ENCODE measurements around the gene ATG7.
"Not testable (repeated sequence)": the region's sequence is repeated elsewhere in the genome, so short reads cannot be mapped to it uniquely, and the experiment has no call there.

ATG7 gene

DNA sequence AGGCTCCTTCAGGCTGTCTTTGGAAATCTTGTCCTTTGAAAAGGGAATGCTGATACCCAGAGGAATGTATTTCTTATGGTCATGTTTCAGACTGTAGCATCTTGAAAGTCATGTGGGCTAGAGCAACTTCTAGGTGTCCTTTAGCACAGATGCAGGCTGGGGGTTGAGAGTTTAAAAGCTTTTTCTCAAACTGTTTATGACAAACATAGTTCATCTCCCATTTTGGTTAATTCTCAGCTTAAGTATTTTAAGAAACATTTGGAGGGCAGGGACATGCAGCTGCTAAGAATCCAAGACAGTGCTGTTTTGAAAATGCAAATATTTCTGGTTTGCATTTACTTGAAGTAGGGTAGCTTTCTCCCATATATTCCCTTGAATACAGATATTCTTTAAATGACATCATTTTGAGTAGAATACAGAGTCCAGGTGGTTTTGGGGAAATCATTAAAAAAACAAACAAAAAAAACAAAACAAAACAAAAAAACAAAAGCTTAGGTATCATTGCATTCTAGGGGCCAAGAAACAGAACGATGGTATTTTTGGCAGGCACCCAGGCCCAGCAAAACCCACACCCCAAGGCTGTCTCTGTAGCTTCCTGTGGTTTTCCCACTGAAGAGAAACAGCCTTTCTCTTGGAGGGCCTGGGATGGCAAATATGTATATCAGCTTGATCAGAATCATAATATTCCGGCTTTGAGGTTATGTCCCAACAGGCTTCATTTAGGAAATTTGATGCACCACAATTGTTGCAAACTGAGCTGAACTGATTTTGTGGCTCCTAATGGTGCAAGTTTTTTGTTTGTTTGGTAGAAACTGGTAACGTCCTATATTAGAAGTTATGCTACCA is 120.0 kb downstream of the ATG7 start:
- DNase-seq, result no peak

DNA sequence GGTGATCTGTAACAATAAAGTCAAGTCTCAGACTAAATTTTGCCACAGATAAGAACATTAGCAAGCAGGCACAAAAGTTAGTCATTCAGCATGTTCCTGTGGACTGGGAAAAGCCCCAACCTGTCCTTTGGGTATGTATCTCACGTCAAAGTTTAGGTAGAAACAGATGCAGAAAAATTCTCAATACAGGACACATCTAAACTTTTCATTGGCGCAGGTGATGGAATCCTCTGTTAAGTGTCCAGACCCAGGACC is 120.6 kb downstream of the ATG7 start:
- DNase-seq, result no peak

GRCh38 chr3:11393401-11393800 is 121.2 kb downstream of the ATG7 start:
- no peak for DNase-seq

- DNase-seq, result no peak
These were observed 122.2 kb downstream of the ATG7 start for GRCh38 chr3:11394392-11394791.

DNA sequence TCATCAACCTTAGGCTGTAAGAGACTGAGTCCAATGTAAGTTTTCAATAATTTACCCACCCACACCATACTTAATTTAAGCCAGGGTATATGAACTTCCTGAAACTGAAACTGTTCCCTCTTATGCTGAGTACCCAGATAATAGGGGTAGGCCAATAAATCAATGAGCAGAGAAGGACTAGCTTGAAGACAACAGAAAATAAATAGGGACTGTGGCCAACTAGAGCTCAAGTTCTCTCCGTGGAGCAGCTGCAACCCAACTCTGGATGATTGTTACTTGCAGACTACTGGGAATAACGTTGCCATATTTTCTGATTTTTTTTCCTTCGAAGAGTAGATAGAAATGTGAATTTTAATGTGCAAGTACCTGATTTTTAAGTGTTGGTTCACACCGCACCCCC is 128.0 kb downstream of the ATG7 start:
- DNase-seq, result no peak

- DNase-seq, result no peak
These were observed 129.2 kb downstream of the ATG7 start for GRCh38 chr3:11401434-11401833.

DNA sequence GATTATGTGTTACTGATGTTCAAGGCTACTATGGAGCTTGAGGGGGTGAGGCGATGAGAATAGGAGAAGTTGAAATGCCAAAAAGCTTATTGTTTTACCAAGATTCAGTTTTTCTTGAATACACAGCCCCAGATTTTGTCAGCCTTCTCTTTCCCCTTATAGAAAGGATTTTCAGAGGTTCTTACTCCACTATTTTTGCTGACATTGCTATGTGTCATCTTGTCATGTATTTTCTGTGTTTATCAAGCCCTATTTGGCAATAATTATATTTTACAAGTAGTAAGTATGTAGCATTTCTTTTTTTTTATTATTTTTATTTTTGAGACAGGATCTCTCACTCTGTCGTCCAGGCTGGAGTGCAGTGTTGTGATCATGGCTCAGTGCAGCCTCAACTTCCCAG is 133.1 kb downstream of the ATG7 start:
- no peak for DNase-seq

- no peak for DNase-seq
These were observed 135.4 kb downstream of the ATG7 start for GRCh38 chr3:11407644-11408043.

- DNase-seq, result not testable (repeated sequence)
These were observed 136.2 kb downstream of the ATG7 start for GRCh38 chr3:11408324-11408859.

GRCh38 chr3:11410564-11410963 is 138.4 kb downstream of the ATG7 start:
- DNase-seq, result no peak

GRCh38 chr3:11411956-11412355 is 139.8 kb downstream of the ATG7 start:
- DNase-seq, result no peak

GRCh38 chr3:11413071-11413470 is 140.9 kb downstream of the ATG7 start:
- no peak for DNase-seq

- DNase-seq, result no peak
These were observed 142.9 kb downstream of the ATG7 start for GRCh38 chr3:11415099-11415498.

DNA sequence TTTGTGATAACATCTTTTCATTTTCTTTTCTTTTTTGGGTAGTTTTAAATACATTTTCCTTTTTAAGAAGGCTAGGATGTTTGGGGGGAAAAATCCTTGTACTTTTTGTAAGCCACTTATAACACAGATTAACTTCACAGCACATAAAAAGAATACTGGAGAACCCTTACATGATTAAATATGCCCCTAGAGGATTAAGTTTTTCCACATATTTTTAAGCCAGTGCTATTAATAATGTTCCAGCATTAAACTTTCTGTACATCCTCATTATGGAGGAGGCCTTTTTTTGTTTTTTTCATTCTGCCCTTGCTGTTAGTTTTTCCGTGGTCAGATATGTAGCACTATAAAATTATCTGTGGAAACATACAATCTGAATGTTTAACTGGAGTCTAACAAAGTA is 147.9 kb downstream of the ATG7 start:
- DNase-seq, result no peak

DNA sequence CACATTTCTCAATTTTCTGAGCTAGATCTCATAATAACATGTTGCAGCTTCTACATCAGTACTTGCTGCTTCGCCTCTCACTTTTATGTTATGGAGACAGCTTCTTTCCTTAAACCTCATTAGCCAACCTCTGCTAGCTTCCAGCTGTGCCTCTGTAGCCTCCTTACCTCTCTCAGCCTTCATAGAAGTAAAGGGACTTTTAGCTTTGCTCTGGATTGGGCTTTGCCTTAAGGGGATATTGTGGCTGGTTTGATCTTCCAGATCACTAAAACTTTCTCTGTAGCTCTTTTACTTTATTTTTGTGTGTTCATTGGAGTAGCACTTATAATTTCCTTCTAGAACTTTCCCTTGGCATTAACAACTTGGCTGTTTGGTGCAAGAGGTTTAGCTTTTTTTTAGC is 150.1 kb downstream of the ATG7 start:
- DNase-seq, result no peak

DNA sequence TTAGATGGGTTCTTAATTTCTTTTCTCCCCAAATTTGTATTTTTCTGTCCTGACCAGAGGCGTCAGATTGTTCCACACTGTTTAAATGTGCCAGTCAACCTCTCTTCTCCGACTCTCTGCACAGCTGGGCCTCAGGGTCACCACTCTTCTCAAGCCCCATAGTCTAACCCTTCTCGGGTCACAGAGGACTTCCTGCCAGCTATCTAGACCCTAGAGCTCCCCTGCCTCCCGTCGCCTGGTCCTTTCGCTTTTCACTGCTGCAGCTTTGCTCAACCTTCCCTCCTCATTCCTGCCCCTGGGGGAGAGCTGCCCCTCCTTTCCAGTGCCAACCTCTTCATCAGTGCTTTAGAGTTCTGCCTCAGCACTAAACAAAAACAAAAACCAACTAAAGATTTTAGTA is 151.7 kb downstream of the ATG7 start:
- DNase-seq, result no peak

GRCh38 chr3:11424277-11424676 is 152.1 kb downstream of the ATG7 start:
- no peak for DNase-seq

GRCh38 chr3:11430207-11430606 is 158.0 kb downstream of the ATG7 start:
- no peak for DNase-seq

DNA sequence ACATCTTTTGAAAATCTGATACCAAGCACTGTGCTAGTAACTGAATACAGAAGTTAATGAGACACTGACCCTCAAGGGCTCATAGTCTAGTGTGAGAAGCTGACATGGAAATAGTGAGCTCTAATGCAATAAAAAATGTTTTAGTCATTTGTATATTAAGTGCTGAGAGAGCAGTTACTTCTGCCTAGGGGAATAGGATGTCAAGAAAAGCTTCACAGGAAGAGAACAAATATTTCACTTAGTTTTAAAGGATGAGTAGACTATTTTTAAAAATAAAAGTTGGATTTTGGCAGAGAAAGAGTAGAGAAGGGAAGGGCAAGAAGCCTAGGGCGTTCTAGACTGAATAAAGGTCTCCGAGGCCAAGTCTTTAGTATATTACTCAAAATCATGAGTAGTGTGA is 158.4 kb downstream of the ATG7 start:
- no peak for DNase-seq

- DNase-seq, result no peak
These were observed 159.1 kb downstream of the ATG7 start for GRCh38 chr3:11431319-11431718.

DNA sequence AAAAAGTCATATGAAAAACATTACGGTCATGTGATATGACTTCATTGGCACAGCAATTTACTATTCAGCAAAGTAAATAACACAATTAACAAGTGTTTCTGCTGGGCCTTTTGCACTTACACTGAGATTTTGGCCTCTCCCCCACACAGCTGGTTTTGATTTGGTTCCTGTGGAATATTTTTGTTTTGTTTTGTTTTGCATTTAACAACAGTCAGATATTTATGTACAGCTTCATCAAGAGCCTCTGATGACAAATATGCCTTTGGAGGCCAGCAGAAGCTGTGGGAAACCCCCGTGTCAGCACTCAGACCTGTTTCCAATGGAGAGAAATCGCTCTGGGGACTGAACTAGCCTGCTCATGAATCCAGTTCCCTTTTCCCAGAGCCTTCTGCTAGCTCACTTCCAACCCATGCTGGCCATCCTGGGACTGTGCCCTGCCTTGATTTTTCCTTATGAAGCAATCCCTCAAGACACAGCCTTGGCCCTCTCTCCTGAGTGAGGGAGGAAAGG is 161.9 kb downstream of the ATG7 start:
- no peak for DNase-seq

DNA sequence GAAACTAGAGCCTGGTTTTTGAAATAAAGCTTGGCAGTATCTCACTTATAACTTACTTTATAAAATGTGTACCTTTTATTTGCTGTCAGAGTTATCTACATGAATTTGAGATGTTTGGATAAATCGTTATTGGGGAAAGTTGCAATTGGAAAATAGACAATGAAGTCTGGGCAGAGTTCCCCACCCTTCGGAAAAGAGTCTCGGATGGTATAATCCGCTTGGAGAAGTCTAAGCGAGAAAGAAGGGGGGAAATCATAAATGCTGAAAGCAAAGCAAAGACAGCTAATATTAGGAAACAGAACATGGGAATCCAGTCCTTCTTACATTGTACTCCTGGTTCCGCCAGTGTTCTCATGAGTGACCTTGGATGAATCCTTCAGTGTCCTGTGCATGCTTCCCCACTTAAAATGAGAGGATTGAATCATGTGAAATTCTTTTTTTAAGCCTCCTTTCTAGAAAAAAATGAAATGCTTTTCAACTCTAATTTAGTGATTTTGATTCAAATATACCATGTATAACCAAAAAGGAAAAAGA is 162.4 kb downstream of the ATG7 start:
- no peak for DNase-seq

DNA sequence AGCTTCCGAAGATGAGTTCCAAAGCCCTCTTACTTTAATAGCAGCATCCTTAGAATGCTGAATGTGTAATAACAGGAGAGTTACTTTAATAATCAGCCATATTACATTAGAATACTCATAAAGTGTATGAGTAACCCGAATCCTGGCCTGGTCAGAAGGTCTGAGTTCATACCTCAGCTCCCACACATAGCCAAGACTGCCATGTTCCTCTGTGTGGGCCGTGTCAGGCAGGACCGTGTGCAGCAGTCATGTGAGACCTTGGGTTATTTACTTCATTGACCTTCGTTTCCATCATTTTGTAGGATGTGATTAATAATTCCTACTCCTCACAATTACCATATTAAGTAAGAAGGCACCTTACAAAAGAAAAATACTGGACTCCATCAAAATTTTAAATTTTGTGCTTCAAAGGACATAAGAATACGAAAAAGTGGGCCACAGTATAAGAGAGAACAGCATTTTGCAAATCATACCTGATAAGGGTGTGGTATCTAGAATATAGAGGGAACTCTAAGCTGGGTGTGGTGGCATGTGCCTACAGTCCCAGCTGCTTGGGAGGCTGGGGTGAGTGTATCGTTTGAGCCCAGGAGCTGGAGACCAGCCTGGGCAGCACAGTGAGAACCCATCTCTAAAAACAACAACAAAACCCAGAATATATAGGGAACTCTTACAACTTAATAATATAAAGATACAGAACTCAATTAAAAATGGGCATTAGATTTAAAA is 163.4 kb downstream of the ATG7 start:
- no peak for DNase-seq

DNA sequence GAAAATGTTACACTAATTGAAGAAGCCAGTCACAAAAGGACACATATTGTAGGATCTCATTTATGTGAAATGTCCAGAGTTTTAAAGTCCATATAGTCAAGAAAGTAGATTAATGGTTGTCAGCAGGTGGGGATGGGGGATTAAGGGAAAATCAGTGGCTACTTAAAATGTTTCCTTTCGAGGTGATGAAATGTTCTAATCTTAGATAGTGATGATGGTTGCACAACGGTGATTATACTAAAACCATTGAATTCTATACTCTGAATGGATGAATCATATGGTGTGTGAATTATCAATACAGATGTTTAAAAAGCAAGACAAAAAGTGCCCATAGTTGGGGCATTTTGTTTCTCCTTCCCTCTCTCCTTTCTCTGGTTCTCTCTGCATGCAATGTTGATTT is 164.6 kb downstream of the ATG7 start:
- DNase-seq, result no peak
